Thymus (tissue), 11 donors: Measurements from ENCODE around the gene TRAPPC12. TPM values are rescaled to one million over a fixed set of nuclear protein-coding genes. Genes with fewer than 3 reads are reported as not detected.

Experiments used
- DNase-seq, 9 donors: peaks; one replicate each; pipeline ENCODE4 v3.0.0-alpha.2; 2013; ENCODE audit warnings: low spot score in 9 of 9, low read depth in 6 of 9, missing footprints in 1 of 9
- H3K27ac ChIP-seq, 2 donors: one replicate each; pipeline ENCODE4 v1.5.1; 2013; ENCODE audit warnings: control low read depth in 1 of 2, low read depth in 1 of 2, low read length in 1 of 2, mild to moderate bottlenecking in 1 of 2, moderate library complexity in 1 of 2
- H3K27me3 ChIP-seq, 2 donors: one replicate each; pipeline ENCODE4 v1.5.1; 2013; ENCODE audit warnings: low read length in 1 of 2; ENCODE audit not compliant: control insufficient read depth in 2 of 2, insufficient read depth in 1 of 2
- H3K36me3 ChIP-seq, 2 donors: one replicate each; pipeline ENCODE4 v1.5.1; 2013; ENCODE audit warnings: low read length in 1 of 2, mild to moderate bottlenecking in 1 of 2, moderate library complexity in 1 of 2; ENCODE audit not compliant: control insufficient read depth in 2 of 2, insufficient read depth in 2 of 2
- H3K4me1 ChIP-seq, 2 donors: one replicate each; pipeline ENCODE4 v1.5.1; 2013; ENCODE audit warnings: low read length in 2 of 2; ENCODE audit not compliant: control insufficient read depth in 2 of 2, insufficient read depth in 2 of 2
- H3K4me3 ChIP-seq, 2 donors: one replicate each; pipeline ENCODE4 v1.5.1; 2013; ENCODE audit warnings: low read length in 2 of 2, control low read depth in 1 of 2, mild to moderate bottlenecking in 1 of 2
- H3K9me3 ChIP-seq, 2 donors: one replicate each; pipeline ENCODE4 v1.5.1; 2013; ENCODE audit warnings: low read length in 1 of 2, mild to moderate bottlenecking in 1 of 2; ENCODE audit not compliant: control insufficient read depth in 2 of 2, insufficient read depth in 1 of 2
- WGBS: extraction: QIAGEN DNeasy Blood & Tissue Kit; methylation state at CpG from one replicate; pipeline ENCODE4 v1.1.7; 2013; 5-methylcytosine and 5-hydroxymethylcytosine counted together
- polyA plus RNA-seq: library from polyadenylated mRNA; stranded (reverse); fragments of 200-250 nt; gene quantifications from one replicate; pipeline ENCODE4 v1.2.3, GENCODE V29; 2013
- total RNA-seq: library from RNA; stranded (reverse); fragments of 120-200 nt; gene quantifications from one replicate; pipeline ENCODE4 v1.2.4, GENCODE V29; 2013
- donor health status: healthy.

TRAPPC12 gene
- total and polyA plus RNA-seq, 2 donors = 41.8 to 136 TPM

GRCh38 chr2:3486047-3487027, 106.8 kb downstream of the TRAPPC12 start:
- Histone ChIP-seq H3K4me1 (no peaks in the 10 kb centered on the region), H3K36me3 (peaks cover 6 to 13% of the 10 kb centered on the region in 2 donors), H3K9me3 (peaks cover 1 to 16% of the 10 kb centered on the region in 2 donors), H3K27me3 (no peaks in the 10 kb centered on the region), H3K4me3 (no peak overlapping the region), H3K27ac (no peak overlapping the region)
- 95% methylated on average over 29 of the region's 29 CpGs for WGBS
- no peak for DNase-seq

DNA sequence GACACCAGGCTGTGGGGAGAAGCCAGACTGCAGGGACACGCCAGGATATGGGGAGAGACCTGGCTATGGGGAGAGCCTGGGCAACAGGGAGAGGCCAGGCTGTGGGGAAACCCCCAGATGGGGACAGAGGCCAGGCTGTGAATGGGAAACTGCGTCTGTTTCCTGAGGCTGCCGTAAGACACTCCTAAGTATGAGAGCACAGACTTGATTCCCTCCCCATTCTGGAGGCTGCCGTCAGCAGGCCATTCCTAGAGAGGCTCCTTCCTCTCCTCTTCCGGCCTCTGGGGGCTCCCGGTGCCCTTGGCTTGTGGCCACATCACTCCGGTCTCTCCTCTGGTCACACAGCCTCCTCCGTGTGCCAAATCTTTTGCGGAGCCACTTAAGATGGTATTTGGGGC, 107.5 kb downstream of the TRAPPC12 start:
- Histone ChIP-seq H3K27me3 (no peaks in the 10 kb centered on the region), H3K4me3 (no peak overlapping the region), H3K9me3 (peaks cover 1 to 16% of the 10 kb centered on the region in 2 donors), H3K27ac (no peak overlapping the region), H3K4me1 (no peaks in the 10 kb centered on the region), H3K36me3 (peaks cover 6 to 12% of the 10 kb centered on the region in 2 donors)
- DNase-seq = no peak
- WGBS = 93% methylated on average over 9 of the region's 9 CpGs

DNA sequence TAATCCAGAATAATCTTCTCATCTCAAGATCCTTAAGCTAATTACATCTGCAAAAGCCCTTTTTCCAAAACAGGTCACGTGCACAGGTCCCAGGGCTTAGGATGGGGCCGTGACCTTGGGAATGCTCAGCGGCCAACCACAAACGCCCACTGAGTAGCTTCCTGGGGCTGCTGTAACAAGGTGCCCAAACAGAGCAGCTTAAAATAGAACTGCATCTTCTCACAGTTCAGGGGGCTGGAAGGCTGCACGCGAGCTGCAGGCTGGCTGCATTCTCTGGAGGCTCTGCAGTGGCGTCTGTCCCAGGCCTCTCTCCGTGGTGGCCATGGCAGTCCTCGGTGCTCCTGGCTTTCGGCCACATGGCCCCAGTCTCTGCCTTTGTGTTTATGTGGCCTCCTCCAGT, 107.9 kb downstream of the TRAPPC12 start:
- DNase-seq = no peak
- Histone ChIP-seq H3K4me3 (no peak overlapping the region), H3K9me3 (peaks cover 1 to 16% of the 10 kb centered on the region in 2 donors), H3K27me3 (no peaks in the 10 kb centered on the region), H3K36me3 (peaks cover 4 to 8% of the 10 kb centered on the region in 2 donors), H3K27ac (no peak overlapping the region), H3K4me1 (no peaks in the 10 kb centered on the region)
- 97% methylated on average over 10 of the region's 10 CpGs for WGBS

GRCh38 chr2:3488061-3488531, 108.6 kb downstream of the TRAPPC12 start:
- Histone ChIP-seq H3K9me3 (peaks cover 1 to 12% of the 10 kb centered on the region in 2 donors), H3K4me1 (no peaks in the 10 kb centered on the region), H3K27me3 (no peaks in the 10 kb centered on the region), H3K27ac (no peak overlapping the region), H3K36me3 (peaks cover 3 to 8% of the 10 kb centered on the region in 2 donors), H3K4me3 (no peak overlapping the region)
- DNase-seq = no peak
- WGBS = 94% methylated on average over 6 of the region's 6 CpGs

- Histone ChIP-seq H3K36me3 (peaks cover 0 to 8% of the 10 kb centered on the region in 2 donors), H3K27ac (no peak overlapping the region), H3K9me3 (peaks cover 1 to 12% of the 10 kb centered on the region in 2 donors), H3K4me3 (no peak overlapping the region), H3K27me3 (no peaks in the 10 kb centered on the region), H3K4me1 (no peaks in the 10 kb centered on the region)
- DNase-seq = no peak
- WGBS = 87% methylated on average over 27 of the region's 27 CpGs
Measured at GRCh38 chr2:3488855-3489763, 109.6 kb downstream of the TRAPPC12 start.

DNA sequence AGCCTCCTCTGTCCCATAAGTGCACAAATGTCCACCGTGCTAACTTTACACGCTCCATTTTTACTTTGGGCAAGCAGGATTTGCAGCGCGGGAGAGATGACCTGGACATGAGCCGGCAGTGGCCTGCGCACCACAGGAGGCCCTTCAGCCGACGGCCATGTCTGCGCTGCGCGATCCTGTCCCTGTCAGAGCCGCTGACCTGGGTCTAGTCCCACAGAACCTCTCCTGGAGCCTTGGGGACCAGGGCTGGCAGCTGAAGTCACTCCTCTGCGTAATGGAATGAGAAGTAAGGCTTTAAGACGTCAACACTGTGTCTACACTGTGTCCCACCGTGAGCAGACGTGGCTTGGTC, 110.2 kb downstream of the TRAPPC12 start:
- H3K9me3 ChIP-seq = peaks cover 1 to 12% of the 10 kb centered on the region in 2 donors
- no peak overlapping the region for H3K4me3 ChIP-seq
- DNase-seq = no peak
- H3K4me1 ChIP-seq = no peaks in the 10 kb centered on the region
- H3K36me3 ChIP-seq = peaks cover 0 to 8% of the 10 kb centered on the region in 2 donors
- 97% methylated on average over 16 of the region's 16 CpGs for WGBS
- no peaks in the 10 kb centered on the region for H3K27me3 ChIP-seq
- no peak overlapping the region for H3K27ac ChIP-seq

DNA sequence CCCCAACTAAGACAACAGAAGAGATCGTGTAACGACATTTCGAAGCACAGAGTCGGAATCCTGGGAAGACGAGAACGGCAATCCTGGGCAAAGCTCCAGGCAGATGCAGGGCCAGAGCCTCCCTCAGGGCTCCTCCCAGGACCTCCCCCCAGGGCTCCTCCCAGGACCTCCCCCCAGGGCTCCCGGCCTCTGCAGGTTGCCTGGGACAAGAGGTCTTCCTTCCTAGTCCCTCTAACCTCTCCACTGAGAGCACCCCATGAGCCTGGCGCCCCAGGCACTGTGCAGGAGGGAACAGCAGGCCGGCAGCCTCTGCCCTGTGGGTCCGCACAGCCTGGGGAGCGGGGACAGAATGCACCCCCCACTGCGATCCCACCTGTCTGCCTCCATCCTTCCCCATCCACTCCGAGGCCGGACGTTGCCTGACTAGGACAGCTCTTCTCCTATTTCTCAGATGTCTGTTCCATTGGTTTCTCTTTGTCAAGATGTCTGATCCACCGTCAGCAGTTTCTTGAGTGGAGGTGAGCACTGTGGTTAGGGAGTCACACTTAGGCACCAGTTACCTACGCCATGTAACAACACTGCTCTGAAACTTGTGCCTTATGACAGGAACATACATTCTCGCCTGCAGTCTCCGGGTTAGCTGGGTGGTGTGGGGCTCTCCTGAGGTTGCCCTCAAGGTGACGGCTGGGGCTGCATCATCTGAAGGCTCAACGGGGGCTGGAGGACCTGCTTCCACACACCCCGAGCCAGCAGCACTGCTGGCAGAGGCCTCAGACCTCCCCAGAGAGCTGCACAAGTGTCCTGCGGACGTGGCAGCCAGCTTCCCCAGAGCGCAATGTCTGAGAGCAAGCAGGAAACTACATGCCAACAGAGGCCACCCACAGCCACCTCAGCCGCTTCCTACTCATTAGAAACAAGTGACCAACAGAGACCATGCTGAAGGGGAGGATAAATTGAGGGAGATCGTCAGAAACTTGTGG, 111.0 kb downstream of the TRAPPC12 start:
- Histone ChIP-seq H3K4me3 (no peak overlapping the region), H3K36me3 (peaks cover 0 to 8% of the 10 kb centered on the region in 2 donors), H3K4me1 (no peaks in the 10 kb centered on the region), H3K9me3 (peaks cover 1 to 12% of the 10 kb centered on the region in 2 donors), H3K27me3 (no peaks in the 10 kb centered on the region), H3K27ac (no peak overlapping the region)
- WGBS = 82% methylated on average over 27 of the region's 27 CpGs
- DNase-seq = no peak

GRCh38 chr2:3491306-3491705, 111.8 kb downstream of the TRAPPC12 start:
- no peak overlapping the region for H3K4me3 ChIP-seq
- 19% methylated on average over 6 of the region's 6 CpGs for WGBS
- H3K27ac ChIP-seq = no peak overlapping the region
- peaks cover 0 to 2% of the 10 kb centered on the region in 2 donors for H3K36me3 ChIP-seq
- no peaks in the 10 kb centered on the region for H3K4me1 ChIP-seq
- H3K27me3 ChIP-seq = no peaks in the 10 kb centered on the region
- no peak for DNase-seq
- peaks cover 0 to 11% of the 10 kb centered on the region in 2 donors for H3K9me3 ChIP-seq
